NCI-H146 (cell line): ENCODE measurements around the gene ARHGAP10.

Experiments
- DNase-seq: peaks from one replicate; lab custom pipeline; 2025; lab: John Stamatoyannopoulos, UW

ARHGAP10 gene

DNA sequence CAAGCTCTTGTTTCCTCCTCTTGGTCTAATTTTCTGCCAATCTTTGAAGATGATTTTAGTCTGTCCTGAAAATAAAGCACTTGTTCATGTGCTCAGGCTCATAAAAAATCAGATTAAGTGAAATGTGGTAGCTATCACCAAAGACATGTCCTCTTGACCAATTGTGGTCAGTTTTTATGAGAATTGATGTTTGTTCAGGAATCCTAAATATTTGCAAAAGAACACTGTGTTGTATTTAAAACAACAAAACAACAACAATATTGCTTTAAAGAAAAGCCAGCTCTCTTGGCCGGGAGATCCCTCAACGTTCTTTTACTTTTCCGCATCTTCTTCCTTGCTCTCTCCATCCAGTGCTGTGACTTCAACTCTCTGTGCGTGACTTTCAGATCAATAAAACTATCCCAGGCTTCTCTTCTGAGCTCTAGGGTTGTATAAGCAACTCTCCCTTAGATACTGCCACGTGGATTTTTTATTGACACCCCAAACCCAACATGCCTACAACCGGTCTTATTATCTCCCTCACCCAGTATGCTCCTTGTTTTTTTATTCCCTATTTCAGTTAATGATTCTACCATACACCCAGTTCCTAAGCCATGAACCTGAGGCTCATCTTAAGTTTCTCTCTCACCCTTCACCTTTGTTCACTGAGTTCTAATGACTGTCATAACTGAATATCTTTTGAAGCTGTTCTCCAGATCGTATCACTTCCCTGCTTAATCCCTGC lies 309.9 kb downstream of the ARHGAP10 start:
- DNase-seq = no peak

- DNase-seq = no peak
These were observed 312.4 kb downstream of the ARHGAP10 start for GRCh38 chr4:148044089-148044911.

GRCh38 chr4:148044912-148045352 lies 313.0 kb downstream of the ARHGAP10 start:
- DNase-seq = no peak

DNA sequence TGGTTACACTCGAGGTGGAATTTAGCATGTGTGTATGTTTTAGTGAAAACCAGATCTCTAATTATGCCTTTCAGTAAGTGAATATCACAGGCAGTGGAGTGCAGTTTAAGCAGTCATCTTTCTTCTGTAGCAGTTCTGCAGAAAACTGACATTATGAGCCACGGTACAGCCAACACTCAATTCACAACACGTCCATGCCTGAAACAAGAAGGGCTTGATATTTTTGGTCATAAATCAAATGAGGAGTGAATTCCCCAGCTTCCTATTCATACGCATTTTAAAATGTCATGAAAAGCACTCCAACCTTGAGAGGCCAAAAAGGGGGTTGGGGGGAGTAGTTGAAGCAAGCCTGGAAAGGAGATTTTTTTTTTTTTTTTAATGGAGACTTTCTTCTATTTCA lies 316.7 kb downstream of the ARHGAP10 start:
- DNase-seq = no peak

- no peak for DNase-seq
These were observed 319.5 kb downstream of the ARHGAP10 start for GRCh38 chr4:148051403-148051802.

- DNase-seq = no peak
These were observed 320.6 kb downstream of the ARHGAP10 start for GRCh38 chr4:148052448-148052847.

GRCh38 chr4:148053298-148054003 lies 321.6 kb downstream of the ARHGAP10 start:
- DNase-seq = no peak

DNA sequence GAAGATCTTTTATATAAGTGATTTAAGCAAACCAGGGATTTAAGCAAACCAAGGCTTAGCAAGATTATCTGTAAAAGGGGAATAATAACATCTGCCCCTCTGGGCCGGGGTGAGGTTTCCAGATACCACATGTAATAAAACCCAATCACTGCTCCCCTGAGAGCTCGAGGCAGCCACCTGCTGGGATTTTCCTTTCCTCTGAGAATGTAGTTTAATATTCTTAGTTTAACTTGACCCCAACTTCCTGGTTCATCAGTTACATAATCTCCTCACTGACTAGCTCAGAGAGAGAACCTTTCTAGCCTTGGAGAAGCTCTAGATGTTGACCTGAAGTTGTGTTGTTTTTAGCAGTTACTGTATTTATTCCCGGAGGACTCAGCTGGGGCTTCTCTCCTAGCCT lies 322.4 kb downstream of the ARHGAP10 start:
- DNase-seq = no peak

DNA sequence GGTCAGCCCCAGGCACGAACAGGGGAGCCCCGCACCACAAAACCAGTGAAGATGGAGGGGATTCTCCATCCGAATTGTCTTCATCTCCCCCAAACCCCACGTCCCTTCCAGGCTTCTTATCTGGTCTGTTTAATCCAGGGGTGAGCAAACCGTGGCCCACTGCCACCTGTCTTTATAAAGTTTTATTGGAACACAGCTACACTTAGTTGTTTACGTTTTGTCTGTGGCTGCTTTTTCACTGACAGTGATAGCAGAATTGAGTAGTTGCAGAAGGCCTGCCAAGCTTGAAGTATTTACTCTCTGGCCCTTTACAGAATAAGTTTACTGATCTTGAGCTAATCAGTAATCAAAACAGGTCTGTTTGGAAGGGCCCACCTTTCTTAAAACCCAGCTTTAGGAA lies 324.0 kb downstream of the ARHGAP10 start:
- DNase-seq = no peak

DNA sequence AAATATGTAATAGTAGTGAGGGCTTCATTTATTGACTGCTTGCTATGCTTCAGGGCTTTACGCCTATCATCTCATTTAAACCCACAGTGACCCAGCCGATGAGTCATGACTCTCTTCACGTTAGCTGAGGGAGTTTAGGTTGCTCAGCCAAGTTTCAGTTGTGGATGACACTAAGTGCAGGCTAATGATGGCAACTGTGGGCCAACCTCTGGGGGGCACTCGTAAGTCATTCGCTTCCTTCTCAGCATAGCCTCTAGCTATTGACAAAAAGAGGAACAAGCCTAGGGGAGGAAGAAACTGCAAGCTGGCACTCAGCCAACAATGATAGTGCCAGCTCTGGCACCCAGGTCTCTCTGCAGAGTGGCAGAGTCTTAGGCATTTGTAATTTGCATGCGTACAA lies 325.0 kb downstream of the ARHGAP10 start:
- DNase-seq = no peak

DNA sequence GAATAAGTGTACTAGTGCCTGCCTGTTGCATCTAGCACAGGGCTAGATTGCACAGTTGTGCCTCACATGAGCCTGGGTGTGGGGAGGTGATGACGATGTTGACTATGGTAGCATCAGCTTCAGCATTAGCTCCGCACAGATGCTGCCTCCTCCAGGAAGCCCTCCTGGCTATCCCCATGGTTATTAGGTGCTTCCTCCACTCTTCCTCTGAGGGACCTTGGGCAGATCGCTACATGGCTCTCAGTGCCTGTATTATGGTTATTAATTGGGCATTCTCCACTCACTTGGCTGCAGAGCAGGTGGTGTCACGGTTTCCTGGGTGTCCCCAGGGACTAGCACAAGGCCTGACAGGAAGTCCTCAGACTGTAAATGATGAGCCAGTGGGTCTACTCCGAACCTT lies 325.6 kb downstream of the ARHGAP10 start:
- no peak for DNase-seq

DNA sequence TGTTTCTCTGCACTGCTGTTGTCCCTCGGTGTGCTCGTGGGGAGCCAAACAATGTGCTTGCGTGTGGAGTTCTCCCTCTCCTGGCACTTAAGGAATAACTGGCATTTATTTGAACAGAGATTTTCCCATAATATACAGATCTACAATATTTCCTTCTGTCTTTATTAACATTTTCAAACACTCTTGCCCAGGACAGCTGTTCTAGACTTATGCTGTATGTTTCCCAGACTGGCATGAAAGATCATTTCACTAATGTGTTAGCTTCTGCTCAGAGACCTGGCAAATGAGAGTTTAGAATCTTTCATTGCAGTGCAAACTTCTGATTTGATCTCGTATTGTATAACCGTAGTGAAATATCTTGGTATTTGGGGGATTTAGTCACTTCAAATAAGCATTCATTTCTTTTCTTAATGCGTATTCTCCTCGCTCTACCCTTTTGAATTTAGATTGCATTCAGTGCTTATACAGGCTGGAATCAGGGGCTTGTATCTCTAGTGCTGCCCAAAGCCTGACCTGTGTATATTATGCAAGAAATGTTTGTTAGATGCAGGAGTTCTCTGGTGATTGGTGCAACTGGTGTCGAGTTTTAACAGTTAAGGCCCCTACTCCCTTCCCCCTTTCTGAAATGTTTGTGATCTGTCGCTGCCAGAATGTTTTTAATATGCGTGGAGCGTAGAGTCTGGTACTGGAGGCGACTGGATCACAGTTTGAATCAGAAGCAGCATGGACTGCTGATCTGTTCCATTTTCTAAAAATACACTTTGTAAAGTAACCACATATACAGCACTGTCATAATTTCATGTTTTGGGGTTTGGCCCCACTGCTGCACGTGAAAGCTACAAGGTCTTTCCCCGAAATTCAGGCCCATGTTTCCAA lies 326.3 kb downstream of the ARHGAP10 start:
- no peak for DNase-seq

DNA sequence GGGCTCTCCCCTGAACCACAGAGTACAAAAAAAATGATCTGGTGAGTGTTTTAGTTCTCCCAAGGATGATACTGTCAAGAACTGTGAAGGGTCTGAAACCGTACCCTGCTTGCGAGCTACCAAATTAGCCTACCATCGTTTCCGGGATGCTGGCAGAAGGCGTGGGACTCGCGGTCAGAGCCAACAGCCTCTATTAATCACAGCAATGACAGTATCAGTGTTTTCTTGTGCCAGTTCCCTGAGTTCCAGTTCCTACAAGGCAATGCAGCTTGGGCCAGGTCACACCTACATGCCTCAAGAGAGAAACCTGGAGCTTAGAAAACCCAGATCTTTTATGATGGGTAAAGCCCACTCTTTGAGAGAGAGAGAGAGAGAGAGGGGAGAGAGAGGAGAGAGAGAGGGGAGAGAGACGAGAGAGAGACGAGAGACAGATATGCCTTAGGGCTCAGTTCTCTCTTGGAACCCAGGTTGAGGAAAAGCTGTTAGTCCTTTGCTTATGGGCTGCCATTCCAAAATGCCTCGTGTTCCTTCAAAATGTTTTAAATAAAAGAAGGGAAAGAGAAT lies 327.8 kb downstream of the ARHGAP10 start:
- DNase-seq = no peak

DNA sequence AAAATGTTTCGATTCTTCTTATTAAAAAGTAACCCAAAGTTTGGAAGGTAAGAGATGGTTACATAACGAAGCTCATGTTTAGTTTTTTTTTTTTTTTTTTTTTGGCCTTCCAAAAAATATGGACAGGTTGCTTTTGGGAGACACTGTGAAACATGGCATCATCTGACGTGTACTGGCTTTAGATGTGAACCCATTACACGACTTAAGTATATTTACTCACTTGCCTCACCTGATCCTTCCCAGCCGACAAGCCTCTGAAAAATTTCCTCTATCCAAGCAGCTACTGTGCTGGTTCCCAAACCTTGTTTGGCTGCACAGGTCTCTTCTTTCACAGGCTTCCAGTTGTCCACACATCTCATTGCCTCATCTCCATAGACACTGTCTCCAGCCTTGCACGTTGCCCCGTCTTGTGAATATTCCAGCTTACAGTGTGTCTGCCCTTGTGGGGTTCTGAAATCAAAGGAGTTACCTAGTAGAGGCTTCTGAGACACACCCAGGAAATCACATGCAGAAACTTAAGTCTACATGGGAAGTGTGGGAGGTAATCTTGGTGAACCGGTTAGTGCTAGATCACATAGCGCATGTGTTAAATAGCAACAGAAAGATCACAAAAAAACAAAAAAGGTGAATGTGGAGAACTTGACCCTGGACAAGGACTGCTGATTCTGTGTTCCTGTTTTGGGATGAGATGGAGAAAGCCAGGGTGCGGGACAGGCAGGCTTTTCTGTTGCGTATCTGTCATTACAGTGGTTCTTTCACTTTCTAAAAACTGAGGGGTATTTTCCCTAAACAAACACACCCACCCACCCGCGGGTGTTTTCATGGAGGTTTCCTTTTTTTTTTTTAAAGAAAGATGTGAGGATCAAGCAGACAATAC lies 328.6 kb downstream of the ARHGAP10 start:
- DNase-seq = no peak

DNA sequence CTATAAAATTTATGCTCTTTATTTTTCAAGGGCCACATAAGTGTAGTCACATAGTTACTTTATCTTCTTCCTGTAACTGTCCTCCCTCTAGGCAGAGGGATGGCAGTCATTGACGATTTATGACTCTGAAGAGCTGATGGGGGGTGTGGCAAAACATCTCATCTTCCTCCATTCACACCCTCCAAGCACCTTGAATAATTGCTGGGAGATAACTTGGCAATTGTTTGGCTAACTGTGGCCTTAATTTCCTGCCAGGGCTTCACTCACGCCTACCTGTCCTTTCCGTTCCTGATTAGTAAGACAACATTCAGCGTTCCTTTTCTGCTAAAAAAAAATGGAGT lies 329.2 kb downstream of the ARHGAP10 start:
- no peak for DNase-seq

- DNase-seq = no peak
These were observed 329.9 kb downstream of the ARHGAP10 start for GRCh38 chr4:148061795-148062194.

DNA sequence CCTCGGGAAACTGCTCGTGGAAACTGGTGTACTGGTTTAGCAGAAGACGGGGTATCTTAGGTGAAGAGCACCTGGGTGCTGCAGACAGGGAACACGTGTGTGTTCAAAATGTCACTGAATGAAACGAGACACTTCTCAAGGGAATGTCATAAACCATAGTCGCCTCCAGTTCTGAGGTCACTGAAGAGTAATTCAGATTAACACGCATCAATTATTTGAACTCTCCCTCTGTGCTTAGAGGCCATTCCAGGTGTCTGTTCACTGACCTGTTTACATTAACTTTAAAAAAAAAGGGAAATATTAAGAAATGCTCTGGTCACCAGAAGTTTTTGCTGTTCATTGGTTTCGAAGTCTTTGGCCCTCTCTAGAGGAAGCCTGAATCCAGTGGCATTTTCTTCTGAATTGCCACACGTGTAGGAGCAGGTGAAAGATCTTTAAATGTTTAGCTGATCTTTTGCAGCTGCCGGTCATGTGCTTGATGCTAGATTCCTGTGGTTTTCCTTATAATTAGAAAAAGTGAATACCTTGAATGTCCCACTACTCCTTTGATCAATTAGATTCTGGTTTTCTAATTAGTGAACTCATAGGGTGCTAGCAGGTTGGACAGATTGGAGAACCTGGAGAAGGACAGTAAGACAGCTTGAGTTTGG lies 330.5 kb downstream of the ARHGAP10 start:
- DNase-seq = no peak

DNA sequence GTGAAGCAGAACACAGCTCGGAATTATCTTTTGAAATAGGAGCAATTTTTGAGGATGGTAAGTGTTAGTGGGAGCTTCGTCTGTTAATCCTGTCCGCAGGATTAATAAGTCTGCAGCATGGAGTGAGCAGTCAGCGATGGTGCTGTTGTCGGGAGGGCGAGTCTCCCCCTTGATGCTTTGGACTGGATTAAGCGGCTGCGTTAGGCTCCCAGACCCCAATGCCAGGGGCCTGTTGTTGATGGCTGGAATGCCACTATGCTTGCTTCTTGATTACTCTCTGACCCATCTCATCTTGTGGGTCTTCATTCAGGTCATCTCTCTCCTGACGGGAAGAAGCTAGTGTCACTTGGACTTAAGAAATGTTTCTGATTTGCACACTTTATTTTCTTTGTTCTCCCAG lies 332.6 kb downstream of the ARHGAP10 start:
- DNase-seq = no peak

DNA sequence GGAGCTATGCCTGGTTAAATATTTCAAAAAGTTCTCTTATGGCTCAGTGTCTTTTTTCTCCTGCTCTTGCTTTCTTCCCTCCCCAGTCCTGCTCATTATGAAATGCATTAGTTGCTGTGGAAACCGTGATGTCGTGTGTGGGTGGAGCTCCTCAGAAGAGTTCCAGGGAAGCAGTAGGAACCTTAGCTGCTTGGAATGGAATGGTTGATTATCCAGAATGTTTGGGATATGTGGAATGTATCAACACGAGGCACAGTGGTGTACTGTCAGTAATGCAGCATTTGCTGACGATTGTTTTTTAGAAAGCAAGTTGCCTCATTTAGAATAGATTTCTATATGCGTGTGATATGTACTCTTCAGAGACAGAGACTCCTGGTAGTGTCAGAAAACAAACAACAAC lies 333.2 kb downstream of the ARHGAP10 start:
- DNase-seq = no peak

- DNase-seq = no peak
These were observed 335.5 kb downstream of the ARHGAP10 start for GRCh38 chr4:148067301-148067916.
